SK-N-SH (cell line): ENCODE data around the gene APC2. TPM values are rescaled to one million over a fixed set of nuclear protein-coding genes. Genes with fewer than 3 reads are reported as not detected.

Source experiments
- CTCF ChIA-PET: fragments of 300-600, 350-600 bp; formaldehyde crosslinking; extraction: SDS; loops from one replicate; lab custom pipeline; 2021; lab: Yijun Ruan, JAX
- POLR2A ChIA-PET: fragments of 350-600 bp; sonication (Branson Sonifier 250); formaldehyde crosslinking; extraction: SDS; loops from one replicate; lab custom pipeline; 2020; ENCODE audit warnings: antibody characterized with exemption, inconsistent platforms; lab: Yijun Ruan, JAX
- DNase-seq: peaks from one replicate; pipeline ENCODE4 v3.0.0; 2012
- H2AFZ ChIP-seq: fragments of 200-600 bp; sonication (generic); 2 replicates; pipeline ENCODE4 v1.8.1; 2016; ENCODE audit warnings: antibody characterized with exemption, mild to moderate bottlenecking, low read depth
- H3F3A ChIP-seq: fragments of 200-600 bp; sonication (generic); replicated peaks from 2 replicates; pipeline ENCODE3; 2016; ENCODE audit warnings: antibody characterized with exemption, mild to moderate bottlenecking; ENCODE audit not compliant: insufficient read depth
- H3K27ac ChIP-seq, 2 experiments: fragments of 200-500 bp in 1 of 2; fragments of 200-600 bp in 1 of 2; sonication (Bioruptor generic) in 1 of 2; sonication (generic), shearing (Covaris generic) in 1 of 2; 2 replicates each; pipeline versions ENCODE4 v1.5.1 to v1.6.1; 2014 to 2016; ENCODE audit warnings: low read depth in 2 of 2, inconsistent platforms in 1 of 2, low read length in 1 of 2, mild to moderate bottlenecking in 1 of 2, mixed read lengths in 1 of 2
- H3K27me3 ChIP-seq: fragments of 200-600 bp; sonication (generic), shearing (Covaris generic); 2 replicates; pipeline ENCODE4 v1.6.1; 2016; ENCODE audit warnings: mixed run types; ENCODE audit not compliant: insufficient read depth
- H3K36me3 ChIP-seq, 2 experiments: fragments of 200-500 bp in 1 of 2; fragments of 200-600 bp in 1 of 2; sonication (Bioruptor generic) in 1 of 2; sonication (generic) in 1 of 2; replicated peaks in 1 of 2; 2 replicates each; pipeline versions ENCODE3 to v1.5.1; 2014 to 2016; ENCODE audit warnings: low read length in 1 of 2, mild to moderate bottlenecking in 1 of 2; ENCODE audit not compliant: insufficient read depth in 2 of 2, control insufficient read depth in 1 of 2
- H3K4me1 ChIP-seq, 2 experiments: fragments of 200-500 bp in 1 of 2; fragments of 200-600 bp in 1 of 2; sonication (Bioruptor generic) in 1 of 2; sonication (generic), shearing (Covaris generic) in 1 of 2; 2 replicates each; pipeline versions ENCODE4 v1.5.1 to v1.6.1; 2014 to 2016; ENCODE audit warnings: low read depth in 1 of 2, low read length in 1 of 2, mixed run types in 1 of 2; ENCODE audit not compliant: insufficient read depth in 2 of 2, control insufficient read depth in 1 of 2
- H3K4me2 ChIP-seq: fragments of 200-600 bp; sonication (generic), shearing (Covaris generic); 2 replicates; pipeline ENCODE4 v1.6.1; 2017; ENCODE audit warnings: mixed run types
- H3K4me3 ChIP-seq, 2 experiments: fragments of 200-500 bp in 1 of 2; fragments of 200-600 bp in 1 of 2; sonication (Bioruptor generic) in 1 of 2; sonication (generic), shearing (Covaris generic) in 1 of 2; 2 replicates each; pipeline versions ENCODE4 v1.5.1 to v1.8.1; 2014 to 2016; ENCODE audit warnings: low read depth in 2 of 2, inconsistent platforms in 1 of 2, low read length in 1 of 2, mild to moderate bottlenecking in 1 of 2, mixed read lengths in 1 of 2, moderate library complexity in 1 of 2
- H3K79me2 ChIP-seq: fragments of 200-600 bp; sonication (generic); 2 replicates; pipeline ENCODE4 v1.8.1; 2017; ENCODE audit warnings: mild to moderate bottlenecking; ENCODE audit not compliant: insufficient read depth
- H3K9ac ChIP-seq: fragments of 200-600 bp; sonication (generic); 2 replicates; pipeline ENCODE4 v1.6.1; 2017; ENCODE audit warnings: mixed run types
- H3K9me2 ChIP-seq: fragments of 200-600 bp; sonication (generic); 2 replicates; pipeline ENCODE4 v1.6.1; 2017; ENCODE audit warnings: mixed run types
- H3K9me3 ChIP-seq: fragments of 200-600 bp; sonication (generic); 2 replicates; pipeline ENCODE4 v1.6.1; 2017; ENCODE audit warnings: mixed run types, mild to moderate bottlenecking, moderate library complexity
- H4K20me1 ChIP-seq: fragments of 200-600 bp; sonication (generic); 2 replicates; pipeline ENCODE4 v1.6.1; 2017; ENCODE audit warnings: mild to moderate bottlenecking, mixed run types; ENCODE audit not compliant: insufficient read depth
- CHD2 ChIP-seq: fragments of 150-350 bp; IDR thresholded peaks from 2 replicates; pipeline ENCODE4 v1.6.1; 2018; ENCODE audit warnings: low read length; ENCODE audit not compliant: partially characterized antibody
- ELF1 ChIP-seq: IDR thresholded peaks from 2 replicates; pipeline ENCODE4 v1.4.0; 2012
- EZH2phosphoT487 ChIP-seq: fragments of 200-600 bp; sonication (generic); IDR thresholded peaks from 2 replicates; pipeline ENCODE4 v1.6.1; 2017; ENCODE audit warnings: low read depth, mixed run types, mild to moderate bottlenecking, antibody characterized with exemption, moderate library complexity, borderline replicate concordance
- FOSL2 ChIP-seq: IDR thresholded peaks from 2 replicates; pipeline ENCODE4 v1.4.0; 2012; ENCODE audit warnings: low read depth, mild to moderate bottlenecking, moderate library complexity, borderline replicate concordance
- FOXM1 ChIP-seq: IDR thresholded peaks from 2 replicates; pipeline ENCODE4 v1.4.0; 2012; ENCODE audit warnings: low read depth, mild to moderate bottlenecking
- GABPA ChIP-seq: IDR thresholded peaks from 2 replicates; pipeline ENCODE4 v1.4.0; 2012; ENCODE audit warnings: low read depth, mild to moderate bottlenecking
- JUND ChIP-seq: IDR thresholded peaks from 2 replicates; pipeline ENCODE4 v1.4.0; 2012
- NFIC ChIP-seq: IDR thresholded peaks from 2 replicates; pipeline ENCODE4 v1.4.0; 2012; ENCODE audit warnings: borderline replicate concordance
- NRF1 ChIP-seq: IDR thresholded peaks from 2 replicates; pipeline ENCODE4 v1.6.1; 2012; ENCODE audit warnings: low read depth, mild to moderate bottlenecking, low read length
- POLR2AphosphoS5 ChIP-seq: IDR thresholded peaks from 2 replicates; pipeline ENCODE4 v1.6.1; 2012; ENCODE audit warnings: low read depth, low read length
- SMC3 ChIP-seq: IDR thresholded peaks from 2 replicates; pipeline ENCODE4 v1.6.1; 2012; ENCODE audit warnings: low read depth, low read length, improper control_type of control experiment
- YY1 ChIP-seq: IDR thresholded peaks from 2 replicates; pipeline ENCODE4 v1.4.0; 2012; ENCODE audit warnings: low read depth, mild to moderate bottlenecking
- WGBS: methylation state at CpG from one replicate; pipeline ENCODE4 v1.1.6; 2017; ENCODE audit warnings: low lambda C conversion rate; 5-methylcytosine and 5-hydroxymethylcytosine counted together
- polyA plus RNA-seq, 3 experiments: library from polyadenylated mRNA; depleted of rRNA; stranded (reverse); fragments of >200 nt; gene quantifications; 2 replicates each; pipeline ENCODE4 v1.2.3, GENCODE V29; 2012
- TF ChIP-seq, protein P1 (sequence below): fragments of 200-600 bp; sonication (generic); IDR thresholded peaks from 2 replicates; pipeline ENCODE4 v1.6.1; 2017; ENCODE audit warnings: antibody characterized with exemption, mild to moderate bottlenecking, moderate library complexity
- TF ChIP-seq, protein P2 (sequence below): IDR thresholded peaks from 2 replicates; pipeline ENCODE4 v1.4.0; 2012; ENCODE audit warnings: low read depth, borderline replicate concordance
- TF ChIP-seq, protein P3 (sequence below): IDR thresholded peaks from 2 replicates; pipeline ENCODE4 v1.4.0; 2012; ENCODE audit warnings: low read depth, borderline replicate concordance
- TF ChIP-seq, protein P4 (sequence below): IDR thresholded peaks from 2 replicates; pipeline ENCODE4; 2012
- TF ChIP-seq, protein P5 (sequence below): IDR thresholded peaks from 2 replicates; pipeline ENCODE4 v1.4.0; 2012; ENCODE audit warnings: low read depth
- TF ChIP-seq, protein P6 (sequence below): fragments of 150-350 bp; IDR thresholded peaks from 2 replicates; pipeline ENCODE4 v1.6.1; 2017; ENCODE audit warnings: antibody characterized with exemption, low read length, low read depth, borderline replicate concordance
- TF ChIP-seq, protein P7 (sequence below): IDR thresholded peaks from 2 replicates; pipeline ENCODE4 v1.6.1; 2012; ENCODE audit warnings: mild to moderate bottlenecking, low read depth, low read length, moderate library complexity

The APC2 gene
- polyA plus RNA-seq, 1 of the 3 experiments (the other 2 are of a cell fraction) = 1.3 TPM

DNA sequence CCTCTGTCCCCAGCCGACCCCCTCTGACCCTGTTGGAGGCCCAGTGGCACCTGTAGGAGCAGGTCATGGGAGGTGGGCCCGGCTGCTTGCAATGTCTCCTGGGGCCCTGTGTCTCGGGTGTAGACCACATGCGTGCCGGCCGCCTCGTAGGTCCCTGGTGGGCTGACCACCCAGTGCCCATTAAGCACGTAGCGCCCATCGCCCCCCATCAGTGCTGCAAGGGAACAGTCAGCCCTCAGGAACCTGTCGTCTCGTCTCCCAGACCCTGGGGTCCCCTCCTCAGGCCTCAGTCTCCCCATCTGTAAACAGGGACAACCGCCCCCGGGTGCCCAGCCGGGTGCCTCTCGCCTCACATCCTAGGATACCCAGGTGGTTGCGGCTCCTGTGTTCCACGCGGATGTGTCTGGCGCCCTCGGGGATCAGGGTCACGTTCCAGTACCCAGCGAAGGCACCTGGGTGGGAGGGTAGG is 57.3 kb downstream of the APC2 start (continued):
- TF ChIP-seq NFIC = no peak
- TF ChIP-seq, protein P1, sequence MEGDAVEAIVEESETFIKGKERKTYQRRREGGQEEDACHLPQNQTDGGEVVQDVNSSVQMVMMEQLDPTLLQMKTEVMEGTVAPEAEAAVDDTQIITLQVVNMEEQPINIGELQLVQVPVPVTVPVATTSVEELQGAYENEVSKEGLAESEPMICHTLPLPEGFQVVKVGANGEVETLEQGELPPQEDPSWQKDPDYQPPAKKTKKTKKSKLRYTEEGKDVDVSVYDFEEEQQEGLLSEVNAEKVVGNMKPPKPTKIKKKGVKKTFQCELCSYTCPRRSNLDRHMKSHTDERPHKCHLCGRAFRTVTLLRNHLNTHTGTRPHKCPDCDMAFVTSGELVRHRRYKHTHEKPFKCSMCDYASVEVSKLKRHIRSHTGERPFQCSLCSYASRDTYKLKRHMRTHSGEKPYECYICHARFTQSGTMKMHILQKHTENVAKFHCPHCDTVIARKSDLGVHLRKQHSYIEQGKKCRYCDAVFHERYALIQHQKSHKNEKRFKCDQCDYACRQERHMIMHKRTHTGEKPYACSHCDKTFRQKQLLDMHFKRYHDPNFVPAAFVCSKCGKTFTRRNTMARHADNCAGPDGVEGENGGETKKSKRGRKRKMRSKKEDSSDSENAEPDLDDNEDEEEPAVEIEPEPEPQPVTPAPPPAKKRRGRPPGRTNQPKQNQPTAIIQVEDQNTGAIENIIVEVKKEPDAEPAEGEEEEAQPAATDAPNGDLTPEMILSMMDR = no peak
- no peak for TF ChIP-seq ELF1
- TF ChIP-seq YY1 = no peak
- TF ChIP-seq NRF1 = no peak
- no peak for TF ChIP-seq SMC3
- no peak for TF ChIP-seq JUND
- TF ChIP-seq, protein P2, sequence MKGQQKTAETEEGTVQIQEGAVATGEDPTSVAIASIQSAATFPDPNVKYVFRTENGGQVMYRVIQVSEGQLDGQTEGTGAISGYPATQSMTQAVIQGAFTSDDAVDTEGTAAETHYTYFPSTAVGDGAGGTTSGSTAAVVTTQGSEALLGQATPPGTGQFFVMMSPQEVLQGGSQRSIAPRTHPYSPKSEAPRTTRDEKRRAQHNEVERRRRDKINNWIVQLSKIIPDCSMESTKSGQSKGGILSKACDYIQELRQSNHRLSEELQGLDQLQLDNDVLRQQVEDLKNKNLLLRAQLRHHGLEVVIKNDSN = no peak
- TF ChIP-seq, all 33 proteins: peak for 0

DNA sequence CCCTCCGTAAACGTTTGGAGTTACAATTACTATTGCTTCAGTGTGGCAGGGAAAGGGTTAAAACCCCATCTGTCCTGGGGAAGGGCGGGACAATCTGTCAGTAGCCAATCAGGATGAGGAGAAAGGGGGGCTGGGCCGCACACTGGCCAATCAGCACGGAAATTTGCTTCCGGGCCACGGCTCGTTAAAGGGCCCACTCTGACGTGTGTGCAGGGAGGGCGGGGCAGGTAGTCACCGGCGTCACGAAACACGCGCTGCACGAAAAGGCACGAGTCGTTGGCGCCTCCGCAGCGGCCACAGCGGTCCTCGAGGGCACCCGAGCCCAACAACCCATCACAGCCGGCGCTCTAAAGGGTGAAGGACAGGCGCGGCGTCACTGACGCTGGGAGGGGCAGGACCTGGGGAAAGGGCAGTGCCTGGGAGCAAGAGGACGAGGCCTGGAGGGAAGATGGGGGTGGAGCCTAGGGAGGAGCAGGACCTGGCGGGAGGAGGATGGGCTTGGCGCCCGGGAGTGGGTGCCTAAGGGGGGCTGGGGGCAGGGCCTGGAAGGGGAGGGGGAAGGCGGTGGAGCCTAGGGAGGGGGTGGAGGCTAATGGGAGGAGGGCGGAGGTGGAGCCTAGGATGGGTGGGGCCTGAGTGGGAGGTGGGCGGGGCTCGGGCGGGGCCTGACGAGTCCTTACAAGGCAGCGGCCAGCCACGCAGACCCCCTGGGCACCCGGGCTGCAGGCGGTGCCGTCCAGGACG is 58.0 kb downstream of the APC2 start:
- no peaks in the 10 kb centered on the region for H3K9me3 ChIP-seq
- no peaks in the 10 kb centered on the region for H3K79me2 ChIP-seq
- CTCF ChIA-PET = interaction anchor here (1.1 to 2.2 kb wide), 2 partner anchors 38 to 83 kb away, joined by 3 to 11 read pairs; no protein-coding TSS in a partner anchor
- H3K9ac ChIP-seq = peak overlapping the region; percentile 63; the same call in 1 of the 2 replicates
- peaks cover 13% of the 10 kb centered on the region for H3F3A ChIP-seq
- peak overlapping the region; percentile 40 to 66 for H3K4me3 ChIP-seq
- H2AFZ ChIP-seq = peak overlapping the region; percentile 81
- 0 out of 2 replicates have a peak, but pooled peaks cover 3% of the 10 kb centered on the region for H3K27me3 ChIP-seq
- no peaks in the 10 kb centered on the region for H4K20me1 ChIP-seq
- no peaks in the 10 kb centered on the region for H3K9me2 ChIP-seq
- peak overlapping the region; percentile 72 to 83 for H3K27ac ChIP-seq
- peak overlapping the region; percentile 82; the same call in 1 of the 2 replicates for H3K4me2 ChIP-seq
- 2% methylated on average over 26 of the region's 46 CpGs for WGBS
- H3K4me1 ChIP-seq = peaks cover 5 to 15% of the 10 kb centered on the region in 2 experiments; a peak in 2 of 4 replicates
- POLR2A ChIA-PET = no interaction called here
- no peaks in the 10 kb centered on the region for H3K36me3 ChIP-seq
- peak; percentile 100 for DNase-seq
- TF ChIP-seq FOSL2 (no peak), CHD2 (peak; percentile 78), GABPA (0 out of 2 replicates have a peak, but pooled peaks have one; percentile 30), FOXM1 (no peak), SMC3 (no peak), YY1 (no peak), POLR2AphosphoS5 (0 out of 2 replicates have a peak, but pooled peaks have one; percentile 18), ELF1 (peak; percentile 92), EZH2phosphoT487 (no peak)
- TF ChIP-seq, protein P3, sequence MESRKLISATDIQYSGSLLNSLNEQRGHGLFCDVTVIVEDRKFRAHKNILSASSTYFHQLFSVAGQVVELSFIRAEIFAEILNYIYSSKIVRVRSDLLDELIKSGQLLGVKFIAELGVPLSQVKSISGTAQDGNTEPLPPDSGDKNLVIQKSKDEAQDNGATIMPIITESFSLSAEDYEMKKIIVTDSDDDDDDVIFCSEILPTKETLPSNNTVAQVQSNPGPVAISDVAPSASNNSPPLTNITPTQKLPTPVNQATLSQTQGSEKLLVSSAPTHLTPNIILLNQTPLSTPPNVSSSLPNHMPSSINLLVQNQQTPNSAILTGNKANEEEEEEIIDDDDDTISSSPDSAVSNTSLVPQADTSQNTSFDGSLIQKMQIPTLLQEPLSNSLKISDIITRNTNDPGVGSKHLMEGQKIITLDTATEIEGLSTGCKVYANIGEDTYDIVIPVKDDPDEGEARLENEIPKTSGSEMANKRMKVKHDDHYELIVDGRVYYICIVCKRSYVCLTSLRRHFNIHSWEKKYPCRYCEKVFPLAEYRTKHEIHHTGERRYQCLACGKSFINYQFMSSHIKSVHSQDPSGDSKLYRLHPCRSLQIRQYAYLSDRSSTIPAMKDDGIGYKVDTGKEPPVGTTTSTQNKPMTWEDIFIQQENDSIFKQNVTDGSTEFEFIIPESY = no peak
- TF ChIP-seq, protein P4, sequence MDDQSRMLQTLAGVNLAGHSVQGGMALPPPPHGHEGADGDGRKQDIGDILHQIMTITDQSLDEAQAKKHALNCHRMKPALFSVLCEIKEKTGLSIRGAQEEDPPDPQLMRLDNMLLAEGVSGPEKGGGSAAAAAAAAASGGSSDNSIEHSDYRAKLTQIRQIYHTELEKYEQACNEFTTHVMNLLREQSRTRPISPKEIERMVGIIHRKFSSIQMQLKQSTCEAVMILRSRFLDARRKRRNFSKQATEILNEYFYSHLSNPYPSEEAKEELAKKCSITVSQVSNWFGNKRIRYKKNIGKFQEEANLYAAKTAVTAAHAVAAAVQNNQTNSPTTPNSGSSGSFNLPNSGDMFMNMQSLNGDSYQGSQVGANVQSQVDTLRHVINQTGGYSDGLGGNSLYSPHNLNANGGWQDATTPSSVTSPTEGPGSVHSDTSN = peak; percentile 61
- TF ChIP-seq, protein P5, sequence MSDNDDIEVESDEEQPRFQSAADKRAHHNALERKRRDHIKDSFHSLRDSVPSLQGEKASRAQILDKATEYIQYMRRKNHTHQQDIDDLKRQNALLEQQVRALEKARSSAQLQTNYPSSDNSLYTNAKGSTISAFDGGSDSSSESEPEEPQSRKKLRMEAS = peak; percentile 99
- TF ChIP-seq, protein P6, sequence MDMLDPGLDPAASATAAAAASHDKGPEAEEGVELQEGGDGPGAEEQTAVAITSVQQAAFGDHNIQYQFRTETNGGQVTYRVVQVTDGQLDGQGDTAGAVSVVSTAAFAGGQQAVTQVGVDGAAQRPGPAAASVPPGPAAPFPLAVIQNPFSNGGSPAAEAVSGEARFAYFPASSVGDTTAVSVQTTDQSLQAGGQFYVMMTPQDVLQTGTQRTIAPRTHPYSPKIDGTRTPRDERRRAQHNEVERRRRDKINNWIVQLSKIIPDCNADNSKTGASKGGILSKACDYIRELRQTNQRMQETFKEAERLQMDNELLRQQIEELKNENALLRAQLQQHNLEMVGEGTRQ = no peak
- TF ChIP-seq, protein P7, sequence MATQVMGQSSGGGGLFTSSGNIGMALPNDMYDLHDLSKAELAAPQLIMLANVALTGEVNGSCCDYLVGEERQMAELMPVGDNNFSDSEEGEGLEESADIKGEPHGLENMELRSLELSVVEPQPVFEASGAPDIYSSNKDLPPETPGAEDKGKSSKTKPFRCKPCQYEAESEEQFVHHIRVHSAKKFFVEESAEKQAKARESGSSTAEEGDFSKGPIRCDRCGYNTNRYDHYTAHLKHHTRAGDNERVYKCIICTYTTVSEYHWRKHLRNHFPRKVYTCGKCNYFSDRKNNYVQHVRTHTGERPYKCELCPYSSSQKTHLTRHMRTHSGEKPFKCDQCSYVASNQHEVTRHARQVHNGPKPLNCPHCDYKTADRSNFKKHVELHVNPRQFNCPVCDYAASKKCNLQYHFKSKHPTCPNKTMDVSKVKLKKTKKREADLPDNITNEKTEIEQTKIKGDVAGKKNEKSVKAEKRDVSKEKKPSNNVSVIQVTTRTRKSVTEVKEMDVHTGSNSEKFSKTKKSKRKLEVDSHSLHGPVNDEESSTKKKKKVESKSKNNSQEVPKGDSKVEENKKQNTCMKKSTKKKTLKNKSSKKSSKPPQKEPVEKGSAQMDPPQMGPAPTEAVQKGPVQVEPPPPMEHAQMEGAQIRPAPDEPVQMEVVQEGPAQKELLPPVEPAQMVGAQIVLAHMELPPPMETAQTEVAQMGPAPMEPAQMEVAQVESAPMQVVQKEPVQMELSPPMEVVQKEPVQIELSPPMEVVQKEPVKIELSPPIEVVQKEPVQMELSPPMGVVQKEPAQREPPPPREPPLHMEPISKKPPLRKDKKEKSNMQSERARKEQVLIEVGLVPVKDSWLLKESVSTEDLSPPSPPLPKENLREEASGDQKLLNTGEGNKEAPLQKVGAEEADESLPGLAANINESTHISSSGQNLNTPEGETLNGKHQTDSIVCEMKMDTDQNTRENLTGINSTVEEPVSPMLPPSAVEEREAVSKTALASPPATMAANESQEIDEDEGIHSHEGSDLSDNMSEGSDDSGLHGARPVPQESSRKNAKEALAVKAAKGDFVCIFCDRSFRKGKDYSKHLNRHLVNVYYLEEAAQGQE = 0 out of 2 replicates have a peak, but pooled peaks have one; percentile 6
